Activated B cell treated with CpG ODN at 0.5 μM for 24 hours (primary cell): Measurements from ENCODE around the gene TOMM40L. TPM values are rescaled to one million over a fixed set of nuclear protein-coding genes. Genes with fewer than 3 reads are reported as not detected.

Experiments
- ATAC-seq: fragments of 200-7000 bp; cut with Tn5 transposase; one replicate; pipeline ENCODE4 v1.10.0; 2021; ENCODE audit warnings: low read depth, mild to moderate bottlenecking, moderate library complexity
- CTCF ChIA-PET: fragments of 350-600 bp; sonication (Branson Sonifier 250); formaldehyde crosslinking; loops from one replicate; lab custom pipeline; 2021; ENCODE audit warnings: antibody characterized with exemption; lab: Charles Lee
- POLR2A ChIA-PET: fragments of 350-600 bp; sonication (Branson Sonifier 250); formaldehyde crosslinking; loops from one replicate; lab custom pipeline; 2021; ENCODE audit warnings: antibody characterized with exemption; lab: Charles Lee
- DNase-seq: peaks from one replicate; pipeline ENCODE4 v3.0.0; 2022
- H3K27ac Mint-ChIP-seq: one replicate; pipeline ENCODE4 v1.8.0; 2020; ENCODE audit warnings: mixed read lengths
- H3K27me3 Mint-ChIP-seq: one replicate; pipeline ENCODE4 v1.8.0; 2021; ENCODE audit warnings: mixed read lengths
- H3K36me3 Mint-ChIP-seq: one replicate; pipeline ENCODE4 v1.8.0; 2021; ENCODE audit warnings: low read depth, mixed read lengths
- H3K4me1 Mint-ChIP-seq: one replicate; pipeline ENCODE4 v1.8.0; 2021; ENCODE audit warnings: mixed read lengths
- H3K4me3 Mint-ChIP-seq: one replicate; pipeline ENCODE4 v1.8.0; 2020; ENCODE audit warnings: mild to moderate bottlenecking, mixed read lengths
- H3K9me3 Mint-ChIP-seq: one replicate; pipeline ENCODE4 v1.8.0; 2020; ENCODE audit warnings: mixed read lengths
- intact Hi-C: fragments of 100-400 bp; cut with micrococcal nuclease; formaldehyde crosslinking; loops from one replicate; pipeline ENCODE4 v1.15.1; 2024
- total RNA-seq: library from RNA; stranded (reverse); gene quantifications from 2 replicates; pipeline ENCODE4 v1.2.3, GENCODE V29; 2022
- TF ChIP-seq, protein P1 (sequence below): fragments of 200-600 bp; IDR thresholded peaks from one replicate; pipeline ENCODE4 v1.8.0; 2022; ENCODE audit warnings: antibody characterized with exemption, mild to moderate bottlenecking

Gene TOMM40L
- total RNA-seq, 1 donor from 2014 or later: 11.7 TPM

DNA sequence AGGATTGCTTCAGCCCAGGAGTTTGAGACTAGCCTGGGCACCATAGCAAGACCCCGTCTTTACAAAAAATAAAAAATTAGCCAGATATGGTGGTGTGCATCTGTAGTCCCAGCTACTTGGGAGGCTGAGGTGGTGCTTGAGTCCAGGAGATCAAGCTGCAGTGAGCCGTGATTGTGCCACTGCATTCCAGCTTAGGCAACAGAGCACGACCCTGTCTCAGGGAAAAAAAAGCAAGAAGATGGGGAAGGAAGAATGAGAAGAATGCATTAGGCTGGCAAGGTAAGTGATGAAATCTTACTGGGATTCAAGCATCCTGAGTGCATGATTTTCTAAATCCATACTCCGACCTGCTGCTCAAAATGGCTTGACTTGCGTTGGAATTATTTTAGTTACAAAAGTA lies 39.4 kb downstream of the TOMM40L start:
- intact Hi-C loops: no loop called here
- no peak for DNase-seq
- Mint-ChIP-seq H3K27ac (no peak overlapping the region), H3K36me3 (no peaks in the 10 kb centered on the region), H3K27me3 (peaks cover 22% of the 10 kb centered on the region), H3K4me3 (no peak overlapping the region), H3K4me1 (peaks cover 24% of the 10 kb centered on the region), H3K9me3 (no peaks in the 10 kb centered on the region)
- no peak for ATAC-seq
- POLR2A ChIA-PET: no interaction called here
- TF ChIP-seq, protein P1, sequence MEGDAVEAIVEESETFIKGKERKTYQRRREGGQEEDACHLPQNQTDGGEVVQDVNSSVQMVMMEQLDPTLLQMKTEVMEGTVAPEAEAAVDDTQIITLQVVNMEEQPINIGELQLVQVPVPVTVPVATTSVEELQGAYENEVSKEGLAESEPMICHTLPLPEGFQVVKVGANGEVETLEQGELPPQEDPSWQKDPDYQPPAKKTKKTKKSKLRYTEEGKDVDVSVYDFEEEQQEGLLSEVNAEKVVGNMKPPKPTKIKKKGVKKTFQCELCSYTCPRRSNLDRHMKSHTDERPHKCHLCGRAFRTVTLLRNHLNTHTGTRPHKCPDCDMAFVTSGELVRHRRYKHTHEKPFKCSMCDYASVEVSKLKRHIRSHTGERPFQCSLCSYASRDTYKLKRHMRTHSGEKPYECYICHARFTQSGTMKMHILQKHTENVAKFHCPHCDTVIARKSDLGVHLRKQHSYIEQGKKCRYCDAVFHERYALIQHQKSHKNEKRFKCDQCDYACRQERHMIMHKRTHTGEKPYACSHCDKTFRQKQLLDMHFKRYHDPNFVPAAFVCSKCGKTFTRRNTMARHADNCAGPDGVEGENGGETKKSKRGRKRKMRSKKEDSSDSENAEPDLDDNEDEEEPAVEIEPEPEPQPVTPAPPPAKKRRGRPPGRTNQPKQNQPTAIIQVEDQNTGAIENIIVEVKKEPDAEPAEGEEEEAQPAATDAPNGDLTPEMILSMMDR: no peak
- CTCF ChIA-PET: no interaction called here

DNA sequence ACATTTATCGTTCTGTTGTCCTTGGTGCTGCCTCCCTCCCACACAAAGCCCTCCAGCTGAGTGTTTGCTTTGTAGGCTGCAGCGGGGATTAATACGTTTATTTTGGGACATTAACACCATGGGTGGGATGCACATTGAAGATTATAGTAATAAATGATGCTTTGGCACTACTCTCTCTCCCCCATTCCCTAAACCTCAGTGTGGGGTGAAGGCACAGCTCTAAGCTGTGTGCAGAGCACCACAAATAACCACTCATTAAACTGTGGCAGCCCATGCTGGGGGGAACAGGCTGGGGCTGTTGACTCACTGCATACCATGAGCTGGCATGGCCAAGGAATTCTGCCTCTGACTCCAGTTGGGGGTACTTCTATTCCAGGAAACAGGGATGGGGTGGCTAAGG lies 40.3 kb downstream of the TOMM40L start:
- Mint-ChIP-seq H3K27me3 (peaks cover 15% of the 10 kb centered on the region), H3K36me3 (no peaks in the 10 kb centered on the region), H3K27ac (no peak overlapping the region), H3K4me3 (no peak overlapping the region), H3K9me3 (no peaks in the 10 kb centered on the region), H3K4me1 (peaks cover 16% of the 10 kb centered on the region)
- CTCF ChIA-PET: interaction anchor here (0.5 kb wide), 1 partner anchor 209 kb away, joined by 4 read pairs; no protein-coding TSS in a partner anchor
- intact Hi-C loops: no loop called here
- ATAC-seq: no peak
- POLR2A ChIA-PET: no interaction called here
- TF ChIP-seq, protein P1: no peak
- no peak for DNase-seq

- ATAC-seq (no peak), DNase-seq (no peak)
- peaks cover 10% of the 10 kb centered on the region for H3K4me1 Mint-ChIP-seq
- CTCF ChIA-PET: no interaction called here
- no peak overlapping the region for H3K4me3 Mint-ChIP-seq
- peaks cover 10% of the 10 kb centered on the region for H3K27me3 Mint-ChIP-seq
- H3K9me3 Mint-ChIP-seq: no peaks in the 10 kb centered on the region
- intact Hi-C loops: no loop called here
- no peak overlapping the region for H3K27ac Mint-ChIP-seq
- H3K36me3 Mint-ChIP-seq: no peaks in the 10 kb centered on the region
- POLR2A ChIA-PET: no interaction called here
- TF ChIP-seq, protein P1: no peak
These were observed 41.0 kb downstream of the TOMM40L start for GRCh38 chr1:161266836-161267235.

- CTCF ChIA-PET: no interaction called here
- POLR2A ChIA-PET: no interaction called here
- Mint-ChIP-seq H3K4me3 (no peak overlapping the region), H3K27ac (no peak overlapping the region), H3K4me1 (peaks cover 10% of the 10 kb centered on the region), H3K36me3 (no peaks in the 10 kb centered on the region), H3K9me3 (no peaks in the 10 kb centered on the region), H3K27me3 (peaks cover 10% of the 10 kb centered on the region)
- ATAC-seq (no peak), DNase-seq (no peak)
- intact Hi-C loops: no loop called here
- TF ChIP-seq, protein P1: no peak
These were observed 41.5 kb downstream of the TOMM40L start for GRCh38 chr1:161267321-161267720.

- H3K27ac Mint-ChIP-seq: no peak overlapping the region
- ATAC-seq: no peak
- DNase-seq: no peak
- TF ChIP-seq, protein P1: no peak
- POLR2A ChIA-PET: no interaction called here
- H3K36me3 Mint-ChIP-seq: no peaks in the 10 kb centered on the region
- H3K9me3 Mint-ChIP-seq: no peaks in the 10 kb centered on the region
- peaks cover 8% of the 10 kb centered on the region for H3K27me3 Mint-ChIP-seq
- H3K4me1 Mint-ChIP-seq: no peaks in the 10 kb centered on the region
- CTCF ChIA-PET: no interaction called here
- intact Hi-C loops: no loop called here
- no peak overlapping the region for H3K4me3 Mint-ChIP-seq
These were observed 47.5 kb downstream of the TOMM40L start for GRCh38 chr1:161273402-161273801.
